ENCODE data around the gene THBS2. TPM values are rescaled to one million over a fixed set of nuclear protein-coding genes. Genes with fewer than 3 reads are reported as not detected.

The THBS2 gene
- total and polyA plus RNA-seq, 11 donors = 1.9 to 51.7 (median 15.9) TPM

- 65 to 72% (median 70%) methylated on average over 18 of the region's 18 CpGs for WGBS, 4 donors
- peaks cover 0 to 5% (median 0%) of the 10 kb centered on the region in 12 donors for H3K9me3 ChIP-seq
- intact Hi-C loops (cut with DNase I) = no loop called here
- H3K4me3 ChIP-seq = no peak overlapping the region
- H3K4me1 ChIP-seq = peaks cover 0 to 39% (median 0%) of the 10 kb centered on the region in 12 donors
- TF ChIP-seq, protein P1, sequence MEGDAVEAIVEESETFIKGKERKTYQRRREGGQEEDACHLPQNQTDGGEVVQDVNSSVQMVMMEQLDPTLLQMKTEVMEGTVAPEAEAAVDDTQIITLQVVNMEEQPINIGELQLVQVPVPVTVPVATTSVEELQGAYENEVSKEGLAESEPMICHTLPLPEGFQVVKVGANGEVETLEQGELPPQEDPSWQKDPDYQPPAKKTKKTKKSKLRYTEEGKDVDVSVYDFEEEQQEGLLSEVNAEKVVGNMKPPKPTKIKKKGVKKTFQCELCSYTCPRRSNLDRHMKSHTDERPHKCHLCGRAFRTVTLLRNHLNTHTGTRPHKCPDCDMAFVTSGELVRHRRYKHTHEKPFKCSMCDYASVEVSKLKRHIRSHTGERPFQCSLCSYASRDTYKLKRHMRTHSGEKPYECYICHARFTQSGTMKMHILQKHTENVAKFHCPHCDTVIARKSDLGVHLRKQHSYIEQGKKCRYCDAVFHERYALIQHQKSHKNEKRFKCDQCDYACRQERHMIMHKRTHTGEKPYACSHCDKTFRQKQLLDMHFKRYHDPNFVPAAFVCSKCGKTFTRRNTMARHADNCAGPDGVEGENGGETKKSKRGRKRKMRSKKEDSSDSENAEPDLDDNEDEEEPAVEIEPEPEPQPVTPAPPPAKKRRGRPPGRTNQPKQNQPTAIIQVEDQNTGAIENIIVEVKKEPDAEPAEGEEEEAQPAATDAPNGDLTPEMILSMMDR (IDR thresholded peaks at IDR 0.05) = no peak
- no peak for TF ChIP-seq POLR2A (IDR thresholded peaks at IDR 0.05)
- no peaks in the 10 kb centered on the region for H3K36me3 ChIP-seq
- no peaks in the 10 kb centered on the region for H3K27me3 ChIP-seq
- H3K27ac ChIP-seq = peak overlapping the region; percentile 11 to 87 (median 66)
- ATAC-seq (peak; percentile 80 to 89 (median 85)), DNase-seq (peak in 4 of 5 donors; percentile 60 to 69 (median 68))
Measured at GRCh38 chr6:169289619-169290339, 36.1 kb upstream of the THBS2 start.

DNA sequence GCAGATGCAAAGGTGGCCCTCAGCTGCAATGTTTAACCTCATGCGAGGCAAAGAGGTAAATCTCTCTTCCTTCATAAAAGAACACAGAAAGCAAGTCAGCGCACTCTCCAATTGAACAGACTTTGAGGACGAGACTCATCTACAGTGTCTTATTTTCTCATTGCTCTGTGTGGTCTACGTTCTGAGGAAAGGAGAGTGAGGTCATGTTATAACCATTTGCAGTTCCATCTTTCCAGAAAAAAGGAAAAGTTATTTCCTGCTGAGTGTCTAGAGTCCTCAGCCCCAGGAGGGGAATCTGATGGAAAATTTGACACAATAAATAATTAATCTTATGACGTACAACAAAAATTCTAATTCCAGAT, 35.6 kb upstream of the THBS2 start:
- Histone ChIP-seq H3K27me3 (no peaks in the 10 kb centered on the region), H3K36me3 (no peaks in the 10 kb centered on the region), H3K9me3 (peaks cover 0 to 5% (median 0%) of the 10 kb centered on the region in 12 donors), H3K4me1 (peaks cover 0 to 39% (median 0%) of the 10 kb centered on the region in 12 donors), H3K27ac (peak overlapping the region; percentile 11 to 87 (median 66)), H3K4me3 (no peak overlapping the region)
- intact Hi-C loops (cut with DNase I) = no loop called here
- DNase-seq (no peak), ATAC-seq (peak in 3 of 4 donors; percentile 25 to 77 (median 58))
- 65 to 75% (median 70%) methylated on average over 5 of the region's 5 CpGs for WGBS, 4 donors
- TF ChIP-seq POLR2A (IDR thresholded peaks at IDR 0.05) = no peak

- TF ChIP-seq, protein P1 (IDR thresholded peaks at IDR 0.05) = peak in 1 of 12 donors; percentile 6
- TF ChIP-seq POLR2A (IDR thresholded peaks at IDR 0.05) = no peak
- 68 to 71% (median 69%) methylated on average over 10 of the region's 10 CpGs for WGBS, 4 donors
Measured at GRCh38 chr6:169288591-169288990, 34.9 kb upstream of the THBS2 start.

GRCh38 chr6:169287675-169288074, 34.0 kb upstream of the THBS2 start:
- H3K4me3 ChIP-seq = no peak overlapping the region
- DNase-seq (no peak), ATAC-seq (no peak)
- H3K27me3 ChIP-seq = peaks cover 0 to 4% (median 0%) of the 10 kb centered on the region in 9 donors
- H3K9me3 ChIP-seq = peaks cover 0 to 5% (median 0%) of the 10 kb centered on the region in 12 donors
- H3K4me1 ChIP-seq = peaks cover 0 to 31% (median 0%) of the 10 kb centered on the region in 12 donors
- intact Hi-C loops (cut with DNase I) = no loop called here
- H3K27ac ChIP-seq = peak overlapping the region in 2 of 12 donors; percentile 82 to 84
- WGBS, 4 donors = 45 to 77% (median 68%) methylated on average over 2 to 6 of the region's 6 CpGs
- TF ChIP-seq, protein P1 (IDR thresholded peaks at IDR 0.05) = no peak
- TF ChIP-seq POLR2A (IDR thresholded peaks at IDR 0.05) = no peak
- H3K36me3 ChIP-seq = no peaks in the 10 kb centered on the region

More at GRCh38 chr6:169288591-169288990, 34.9 kb upstream of the THBS2 start:
- peak in 3 of 4 donors; percentile 51 to 72 (median 70) for ATAC-seq
- H3K9me3 ChIP-seq = peaks cover 0 to 5% (median 0%) of the 10 kb centered on the region in 12 donors
- H3K27me3 ChIP-seq = no peaks in the 10 kb centered on the region
- H3K27ac ChIP-seq = peak overlapping the region in 11 of 12 donors; percentile 13 to 87 (median 69)
- H3K4me3 ChIP-seq = no peak overlapping the region
- intact Hi-C loops (cut with DNase I) = no loop called here
- DNase-seq = peak in 2 of 5 donors; percentile 39 to 51
- H3K4me1 ChIP-seq = peaks cover 0 to 39% (median 0%) of the 10 kb centered on the region in 12 donors
- no peaks in the 10 kb centered on the region for H3K36me3 ChIP-seq
